GM21825 (cell line): ENCODE data around the gene PITX1.
"Not testable (repeated sequence)": the region's sequence is repeated elsewhere in the genome, so short reads cannot be mapped to it uniquely, and the experiment has no call there.

Experiments
- ATAC-seq: cut with Tn5 transposase; IDR thresholded peaks from one replicate; pipeline ENCODE4 v1.9.1; 2021; ENCODE audit warnings: mild to moderate bottlenecking, moderate library complexity; ENCODE audit not compliant: unreplicated experiment

The PITX1 gene

DNA sequence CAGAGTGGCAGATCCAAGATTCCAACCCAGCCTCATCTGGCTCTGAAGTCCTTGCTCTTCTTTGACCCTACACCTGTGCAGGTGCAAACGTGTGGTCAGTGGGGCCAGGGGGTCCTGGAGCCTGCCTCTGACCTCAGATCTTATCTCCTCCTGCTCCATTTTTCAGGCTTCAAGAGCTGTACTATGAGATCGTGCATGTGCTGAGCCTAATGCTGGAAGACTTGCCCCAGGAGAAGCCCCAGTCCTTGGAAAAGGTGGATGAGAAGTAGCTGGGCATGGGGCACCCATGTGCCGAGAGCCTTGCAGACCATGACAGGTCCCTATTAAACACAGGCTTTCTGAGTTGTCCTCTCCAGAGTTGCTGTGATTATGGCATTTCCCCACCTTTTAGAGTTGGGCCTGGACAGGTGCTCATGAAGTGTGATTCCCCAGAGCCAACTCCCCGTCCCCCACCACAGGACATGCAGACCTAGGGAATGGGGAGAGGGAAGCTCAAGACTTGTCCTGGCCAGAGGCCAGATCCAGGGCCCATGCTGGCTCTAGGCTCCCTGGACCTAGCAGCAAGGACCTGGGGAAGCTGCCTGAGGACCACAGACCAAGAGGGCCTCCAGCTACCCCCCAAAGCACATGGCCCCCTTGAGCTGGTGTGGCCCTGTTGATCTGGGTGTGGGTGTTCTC, 22.5 kb downstream of the PITX1 start:
- ATAC-seq: no peak

DNA sequence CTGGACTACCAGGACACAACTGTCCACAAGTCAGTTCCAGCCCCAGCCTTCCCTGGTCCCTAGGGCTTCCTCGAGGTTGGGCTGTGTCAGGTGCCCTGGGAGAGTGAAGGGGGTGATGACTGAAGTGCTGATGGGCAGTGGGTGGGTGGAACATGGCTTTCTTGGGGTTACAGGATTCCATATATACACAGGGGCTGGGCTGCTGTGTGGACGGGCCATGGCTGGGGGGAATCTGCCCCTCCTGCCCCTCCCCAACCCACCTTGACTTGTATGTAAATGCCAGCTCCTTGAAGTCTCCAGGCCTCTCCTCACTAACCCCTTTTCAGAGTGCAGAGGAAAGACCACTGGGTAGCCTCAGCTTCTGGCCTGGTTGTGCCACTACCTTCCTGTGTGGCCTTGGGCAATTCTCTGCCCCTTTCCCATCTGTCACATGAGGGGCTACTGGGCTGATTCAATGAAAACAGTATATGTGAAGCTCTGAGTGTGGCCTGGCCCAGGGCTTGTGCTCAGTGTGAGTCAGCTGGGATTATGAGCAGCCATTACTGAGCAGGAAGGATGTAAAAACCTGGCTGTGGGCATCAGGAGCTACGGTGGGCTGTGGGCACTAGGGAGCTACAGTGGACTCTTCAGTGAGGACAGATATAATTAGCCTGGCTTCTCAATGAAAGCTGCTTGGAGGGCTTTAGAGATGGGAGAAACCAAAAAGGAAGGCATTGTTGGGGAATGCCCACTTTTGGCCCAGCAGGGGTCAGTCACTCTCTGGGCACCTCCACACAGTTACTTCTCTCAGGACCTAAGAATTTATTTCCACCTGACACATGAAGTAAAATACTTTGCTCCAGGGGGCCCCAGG, 23.3 kb downstream of the PITX1 start:
- ATAC-seq: no peak

DNA sequence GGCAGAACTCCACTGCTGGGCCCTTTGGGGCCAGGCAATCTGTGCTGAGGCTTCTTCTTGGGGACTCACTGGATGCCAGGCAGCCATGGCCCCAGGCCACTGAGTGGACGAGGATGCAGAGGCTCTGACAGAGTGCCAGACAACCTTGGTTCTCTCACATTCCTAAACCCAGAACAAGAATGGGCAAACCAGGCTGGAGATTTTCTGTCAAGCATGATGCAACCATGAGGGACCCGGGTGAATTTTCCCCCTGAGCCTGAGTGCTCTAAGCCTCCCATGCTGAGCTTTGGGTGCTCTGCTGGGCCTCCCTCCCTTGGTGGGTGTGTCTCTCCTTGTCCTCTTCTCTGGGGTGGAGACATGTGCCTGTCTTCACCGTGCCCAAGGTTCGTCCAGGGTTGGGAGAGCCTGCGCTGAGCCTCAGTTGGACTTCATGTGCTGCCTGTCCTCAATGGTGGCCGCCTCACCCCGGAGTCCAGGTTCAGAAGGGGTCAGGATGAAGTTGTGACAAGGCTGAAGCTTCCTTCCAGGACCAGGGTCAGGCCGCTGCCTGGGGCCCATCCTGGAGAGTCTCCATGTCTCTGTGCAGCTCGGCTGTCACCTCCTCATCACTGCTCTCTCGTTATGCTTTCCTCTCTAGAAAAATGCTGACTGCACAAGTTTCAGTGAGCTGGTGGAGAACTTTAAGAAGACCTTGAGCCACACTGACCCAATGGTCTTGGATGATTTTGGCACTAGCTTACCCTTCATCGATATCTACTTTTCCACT, 24.1 kb downstream of the PITX1 start:
- no peak for ATAC-seq

DNA sequence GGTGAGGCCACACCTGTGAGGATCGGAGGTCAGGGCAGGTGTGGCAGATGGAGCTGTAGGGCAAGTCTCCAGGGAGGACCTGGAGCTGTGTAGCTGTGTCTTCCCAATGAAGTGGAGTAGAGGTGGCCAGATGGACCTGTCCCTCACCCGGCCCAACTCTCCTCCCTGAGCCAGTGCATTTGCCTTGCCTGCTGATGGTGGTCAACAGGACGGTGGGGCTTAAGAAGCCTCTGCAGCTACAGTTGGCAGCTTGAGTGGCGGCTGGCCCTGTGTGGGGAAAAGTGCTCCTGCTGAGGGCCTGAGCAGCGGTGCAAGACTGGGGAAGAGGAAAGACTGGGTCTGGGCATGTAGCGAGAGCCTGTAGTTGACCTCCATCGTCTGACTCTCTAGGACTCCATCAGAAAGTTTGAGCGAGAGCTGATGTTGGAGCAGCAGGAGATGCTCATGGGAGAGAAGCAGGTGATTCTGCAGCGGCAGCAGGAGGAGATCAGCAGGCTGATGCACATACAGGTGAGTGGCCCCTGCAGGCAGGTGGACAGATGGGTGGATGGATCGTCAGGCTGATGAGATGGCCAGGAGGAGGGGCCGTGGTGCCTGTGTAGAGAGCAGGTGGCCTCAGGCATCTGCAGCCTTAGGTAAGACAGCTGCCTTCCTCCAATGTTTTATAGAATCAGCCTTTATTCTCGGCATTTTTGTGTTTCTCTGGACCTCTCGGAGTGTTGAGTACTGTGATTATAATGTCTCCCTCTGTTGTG, 24.9 kb downstream of the PITX1 start:
- ATAC-seq: no peak

DNA sequence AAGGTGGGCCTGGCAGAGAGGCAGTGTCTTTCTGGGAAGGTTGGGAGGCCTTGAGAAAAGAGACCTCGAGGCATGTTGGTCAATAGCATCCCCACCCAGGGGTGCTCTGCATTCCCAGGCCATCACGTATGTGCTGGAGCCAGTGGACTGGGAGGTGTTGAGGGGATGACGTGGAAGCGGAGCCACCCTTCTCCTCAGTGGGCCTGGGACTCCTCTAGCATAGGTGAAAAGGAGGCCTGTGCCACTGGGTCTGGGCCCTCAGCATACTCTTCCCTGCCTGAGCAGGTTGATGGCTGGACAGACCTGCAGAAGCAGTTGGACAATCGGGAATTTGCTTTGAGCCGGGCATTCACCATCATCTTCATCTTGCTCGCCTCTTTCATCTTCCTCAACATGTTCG, 25.5 kb downstream of the PITX1 start:
- ATAC-seq: no peak

DNA sequence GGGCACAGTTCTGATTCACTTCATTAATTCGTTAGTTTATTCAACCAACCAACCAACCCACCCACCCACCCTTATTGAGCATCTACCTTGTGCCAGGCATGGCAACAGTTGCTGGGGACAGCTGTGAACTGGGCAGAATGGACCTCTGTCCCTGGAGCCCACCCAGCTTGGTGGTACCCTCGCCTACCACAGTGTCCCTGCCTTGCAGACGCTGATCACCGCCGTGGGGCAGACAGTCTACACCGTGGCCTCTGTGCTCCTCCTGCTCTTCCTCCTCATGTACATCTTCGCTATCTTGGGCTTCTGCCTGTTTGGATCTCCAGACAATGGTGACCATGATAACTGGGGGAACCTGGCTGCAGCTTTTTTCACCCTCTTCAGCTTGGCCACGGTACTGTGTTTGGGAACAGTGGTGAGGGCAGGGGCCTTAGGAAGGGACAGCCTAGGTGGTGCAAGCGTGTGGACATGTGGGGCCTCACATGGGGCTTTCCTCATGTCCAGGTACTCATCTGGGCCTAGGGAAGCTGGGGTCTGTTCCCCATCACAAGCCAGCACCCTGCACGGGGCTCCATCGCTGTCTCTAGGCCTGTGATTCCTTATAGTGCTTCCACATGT, 26.2 kb downstream of the PITX1 start:
- ATAC-seq: no peak

DNA sequence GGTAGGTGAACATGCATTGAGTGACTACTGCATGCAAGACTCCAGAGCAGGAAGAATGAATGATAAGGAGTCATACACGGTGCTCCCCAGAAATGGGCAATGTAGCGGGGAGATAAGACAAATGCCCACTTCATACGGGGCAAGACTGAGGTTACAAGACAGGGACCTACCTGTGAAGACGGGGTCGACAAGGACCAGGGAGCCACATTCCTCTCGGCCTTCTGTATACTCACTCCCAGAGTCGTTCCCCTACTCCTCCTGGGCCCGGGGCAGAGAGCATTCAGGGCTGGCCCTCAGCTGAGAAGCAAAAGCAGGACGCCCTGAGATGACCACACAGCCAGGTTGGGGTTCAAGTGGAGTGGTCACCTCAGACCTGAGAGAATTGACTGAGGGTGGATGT, 26.7 kb downstream of the PITX1 start:
- no peak for ATAC-seq

DNA sequence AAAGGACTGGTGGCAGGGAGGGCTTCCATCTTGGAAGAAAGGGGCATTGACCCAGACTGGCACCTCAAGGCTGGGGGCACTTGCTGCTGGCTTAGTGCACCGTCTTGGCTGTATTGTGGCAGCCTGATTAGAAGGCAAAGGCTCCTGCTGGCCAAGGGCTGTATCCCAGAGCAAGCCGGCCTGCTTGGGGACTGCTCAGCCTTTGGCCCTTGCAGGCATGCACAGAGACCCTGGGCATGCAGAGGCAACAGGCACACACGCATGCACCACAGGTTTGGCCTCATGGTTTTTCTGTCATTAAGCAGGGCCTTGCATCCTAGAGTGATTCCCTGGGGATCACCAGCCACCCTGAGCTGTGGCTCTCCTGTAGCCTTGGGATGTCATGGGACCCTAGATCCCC, 29.0 kb downstream of the PITX1 start:
- ATAC-seq: no peak

DNA sequence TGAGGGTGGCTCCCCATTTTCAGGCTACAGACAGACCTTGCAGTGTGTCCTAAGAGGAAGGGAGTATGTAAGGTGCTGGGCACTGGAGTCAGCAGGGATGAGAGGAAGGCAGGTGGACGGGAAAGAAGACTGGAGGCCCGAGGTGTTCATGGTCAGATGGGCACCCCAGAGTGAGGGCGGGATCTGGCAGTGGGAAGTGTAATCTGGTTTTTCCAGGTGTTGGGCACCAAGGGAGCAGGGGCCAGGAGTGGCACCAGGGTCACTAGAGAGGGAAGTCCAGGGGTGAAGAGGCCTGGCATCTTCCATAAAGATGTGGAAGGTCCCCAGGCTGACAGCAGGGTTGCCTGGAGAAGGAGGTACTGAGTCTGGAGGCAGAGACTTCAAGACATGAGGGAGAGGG, 29.7 kb downstream of the PITX1 start:
- ATAC-seq: no peak

DNA sequence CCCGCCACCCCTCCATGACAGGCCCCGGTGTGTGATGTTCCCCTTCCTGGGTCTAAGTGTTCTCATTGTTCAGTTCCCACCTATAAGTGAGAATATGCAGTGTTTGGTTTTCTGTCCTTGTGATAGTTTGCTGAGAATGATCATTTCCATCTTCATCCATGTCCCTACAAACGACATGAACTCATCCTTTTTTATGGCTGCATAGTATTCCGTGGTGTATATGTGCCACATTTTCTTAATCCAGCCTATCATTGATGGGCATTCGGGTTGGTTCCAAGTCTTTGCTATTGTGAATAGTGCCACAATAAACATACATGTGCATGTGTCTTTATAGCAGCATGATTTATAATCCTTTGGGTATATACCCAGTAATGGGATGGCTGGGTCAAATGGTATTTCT, 36.0 kb downstream of the PITX1 start:
- not testable (repeated sequence) for ATAC-seq

DNA sequence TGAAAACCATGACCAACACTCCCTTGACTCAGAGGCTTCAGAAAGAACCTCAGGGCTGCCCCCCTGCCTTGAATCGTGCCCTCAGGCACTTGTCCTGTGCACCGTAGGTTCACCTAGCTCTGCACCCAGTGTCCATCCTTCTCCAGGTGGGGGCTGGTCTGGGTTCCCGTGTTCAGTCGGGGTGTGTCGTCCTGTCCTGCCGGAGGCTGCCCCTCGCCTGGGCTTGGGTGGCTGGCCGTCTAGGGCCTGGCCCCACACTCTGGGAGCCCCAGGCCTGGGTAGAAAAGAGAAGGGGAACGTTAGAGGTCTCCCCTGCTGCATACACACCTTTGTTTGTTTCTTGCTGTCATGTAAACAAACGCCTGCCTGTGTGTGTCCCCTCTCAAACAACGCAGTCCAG, 37.0 kb downstream of the PITX1 start:
- no peak for ATAC-seq

DNA sequence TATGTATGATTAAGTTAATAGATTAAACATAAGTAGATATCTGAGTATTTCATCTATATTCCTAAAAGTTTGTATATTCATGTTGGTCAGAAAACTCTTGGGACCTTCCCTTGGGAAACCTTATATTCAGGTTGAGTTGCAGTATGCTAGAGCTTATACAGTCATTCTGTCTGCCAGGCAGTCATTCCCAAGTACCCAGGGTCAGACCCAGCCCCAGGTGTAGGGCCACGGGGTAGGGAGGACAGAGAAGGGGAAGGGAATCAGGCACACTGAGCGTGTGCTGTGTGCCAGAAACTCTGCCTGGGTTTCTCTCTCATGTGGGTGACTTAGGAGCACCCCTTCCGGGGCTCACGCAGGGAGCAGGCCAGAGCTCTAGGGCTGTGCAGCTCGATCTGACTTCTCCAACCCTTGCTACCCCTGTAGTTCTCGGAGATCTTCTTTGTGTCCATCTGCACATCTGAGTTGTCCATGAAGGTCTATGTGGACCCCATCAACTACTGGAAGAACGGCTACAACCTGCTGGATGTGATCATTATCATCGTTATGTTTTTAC, 38.1 kb downstream of the PITX1 start:
- ATAC-seq: no peak

DNA sequence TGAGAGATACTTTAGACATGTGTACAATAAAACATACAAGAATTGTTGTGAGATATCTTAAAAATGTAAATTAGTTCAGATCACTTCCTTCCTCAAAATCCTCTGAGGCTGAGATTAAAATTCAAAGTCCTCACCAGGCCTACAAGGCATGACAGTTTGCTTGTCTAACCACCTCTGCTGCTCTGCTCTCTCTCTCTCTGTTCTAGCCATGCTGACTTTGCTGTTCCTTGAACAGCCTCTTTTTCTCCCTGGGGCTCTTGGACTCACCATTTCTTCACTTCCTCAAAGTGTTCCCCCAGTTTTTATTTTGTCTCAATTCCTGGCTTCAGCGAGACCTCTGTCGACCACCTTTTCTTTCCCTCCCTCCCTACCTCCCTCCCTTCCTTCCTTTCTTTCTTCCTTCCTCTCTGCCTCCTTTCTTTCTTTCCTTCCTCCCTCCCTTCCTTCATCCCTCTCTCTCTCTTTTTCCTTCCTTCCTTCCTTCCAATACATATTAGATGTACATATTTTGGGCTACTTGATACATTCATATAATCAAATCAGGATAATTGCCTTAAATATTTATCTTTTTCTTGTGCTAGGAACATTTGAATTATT, 39.4 kb downstream of the PITX1 start:
- no peak for ATAC-seq

DNA sequence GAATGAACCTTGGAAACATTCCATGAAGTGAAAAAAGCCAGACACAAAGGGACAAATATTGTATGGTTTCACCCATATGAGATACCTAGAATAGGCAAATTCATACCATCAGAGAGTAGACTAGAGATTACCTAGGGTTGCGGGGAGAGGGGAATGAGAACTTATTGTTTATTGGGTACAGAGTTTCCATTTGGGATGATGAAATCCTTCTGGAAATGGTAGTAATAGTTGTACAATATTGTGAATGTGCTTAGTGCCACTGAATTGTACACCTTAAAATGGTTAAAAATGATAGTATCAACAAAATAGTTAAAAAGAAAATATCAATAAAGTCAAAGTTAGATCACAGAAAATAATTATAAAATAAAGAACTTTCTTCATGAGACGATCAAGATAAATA, 40.9 kb downstream of the PITX1 start:
- ATAC-seq: no peak

DNA sequence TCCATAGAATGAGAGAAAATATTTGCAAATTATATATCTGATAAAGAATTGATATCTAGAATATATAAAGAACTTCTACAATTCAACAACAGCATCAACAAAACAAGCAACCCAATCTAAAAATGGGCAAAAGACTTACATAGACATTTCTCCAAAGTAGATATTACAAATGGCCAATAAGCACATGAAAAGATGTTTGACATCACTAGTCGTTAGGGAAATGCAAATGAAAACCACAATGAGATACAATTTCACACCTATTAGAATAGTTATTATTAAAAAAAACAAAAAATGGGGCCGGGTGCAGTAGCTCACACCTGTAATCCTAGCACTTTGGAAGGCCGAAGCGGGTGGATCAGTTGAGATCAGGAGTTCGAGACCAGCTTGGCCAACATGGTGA, 41.9 kb downstream of the PITX1 start:
- no peak for ATAC-seq

DNA sequence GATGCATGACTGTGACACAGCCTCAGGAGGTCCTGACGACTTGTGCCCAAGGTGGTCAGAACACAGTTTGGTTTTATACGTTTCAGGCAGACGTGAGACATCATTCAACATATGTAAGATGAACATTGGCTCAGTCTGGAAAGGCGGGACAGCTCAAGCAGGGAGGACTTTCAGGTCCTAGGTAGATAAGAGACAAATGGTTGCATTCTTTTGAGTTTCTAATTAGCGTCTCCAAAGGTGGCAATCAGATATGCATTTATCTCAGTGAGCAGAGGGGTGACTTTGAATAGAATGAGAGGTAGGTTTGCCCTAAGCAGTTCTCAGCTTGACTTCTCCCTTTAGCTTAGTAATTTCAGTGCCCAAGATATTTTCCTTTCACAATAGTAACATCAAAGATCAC, 43.8 kb downstream of the PITX1 start:
- not testable (repeated sequence) for ATAC-seq

DNA sequence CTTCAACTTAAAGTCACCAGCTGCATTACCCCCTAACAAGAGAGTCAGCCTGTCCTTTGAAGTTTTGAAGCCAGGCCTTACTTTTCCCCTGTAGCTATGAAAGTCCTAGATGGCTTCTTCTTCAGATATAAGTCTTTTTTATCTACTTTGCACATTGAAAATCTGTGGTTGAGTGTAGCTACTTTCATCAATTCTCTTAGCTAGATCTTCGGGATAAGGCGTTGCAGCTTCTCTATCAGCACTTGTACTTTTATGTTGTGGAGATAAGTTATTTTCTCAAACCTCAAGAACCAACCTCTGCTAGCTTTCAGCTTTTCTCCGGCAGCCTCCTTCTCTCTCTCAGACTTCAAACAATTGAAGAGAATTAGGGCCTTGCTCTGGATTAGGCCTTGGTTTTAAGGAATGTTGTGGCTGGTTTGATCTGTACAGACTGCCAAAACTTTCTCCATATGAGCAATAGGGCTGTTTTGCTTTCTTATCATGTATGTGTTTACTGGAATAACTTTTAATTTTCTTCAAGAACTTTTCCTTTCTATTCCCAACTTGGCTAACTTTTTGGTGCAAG, 44.7 kb downstream of the PITX1 start:
- no peak for ATAC-seq

DNA sequence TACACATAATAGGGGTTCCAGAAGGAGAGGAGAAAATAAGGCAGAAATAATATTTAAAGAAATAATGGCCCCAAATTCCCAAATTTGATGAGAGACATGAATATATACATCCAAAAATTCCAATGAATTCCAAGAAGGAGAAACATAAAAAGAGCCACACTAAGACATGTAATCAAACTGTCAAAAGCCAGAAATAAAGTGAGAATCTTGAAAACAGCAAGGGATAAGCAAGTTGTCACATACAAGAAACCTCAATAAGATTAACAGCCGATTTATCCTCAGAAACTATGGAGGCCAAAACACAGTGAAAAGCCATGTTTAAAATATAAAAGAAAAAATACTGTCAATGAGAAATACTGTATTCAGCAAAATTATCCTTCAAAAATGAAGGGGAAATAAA, 51.8 kb downstream of the PITX1 start:
- no peak for ATAC-seq

DNA sequence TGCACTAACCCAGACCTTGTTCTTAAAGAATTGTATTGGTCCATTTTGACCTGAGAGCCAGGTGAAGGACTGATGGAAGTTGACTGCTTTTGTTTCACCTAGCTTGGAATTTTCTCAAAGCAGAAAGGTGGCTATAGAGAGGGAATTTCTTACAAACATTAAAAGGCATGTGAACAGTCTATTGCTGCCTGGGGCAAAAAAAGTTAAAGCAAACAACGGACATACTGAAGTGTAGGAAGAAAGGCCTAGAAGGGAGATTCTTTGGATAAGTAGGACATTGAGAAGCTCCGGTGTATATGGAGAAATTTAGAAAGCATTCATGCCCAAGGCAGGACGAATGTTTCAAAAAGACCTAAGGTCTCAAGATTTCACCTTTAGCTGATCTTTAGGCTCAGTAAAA, 54.6 kb downstream of the PITX1 start:
- ATAC-seq: no peak
